Measurements from ENCODE around the gene PPDPF.

- TF ChIP-seq CTCF (IDR thresholded peaks at IDR 0.05) = no peak
- TF ChIP-seq POLR2A (IDR thresholded peaks at IDR 0.05) = no peak
- TF ChIP-seq POLR2AphosphoS5 (IDR thresholded peaks at IDR 0.05) = no peak
Measured at GRCh38 chr20:63508072-63508768, 12.3 kb upstream of the PPDPF start.
